ENCODE measurements around the gene C11orf24. TPM values are rescaled to one million over a fixed set of nuclear protein-coding genes. Genes with fewer than 3 reads are reported as not detected.

The C11orf24 gene
- polyA plus RNA-seq, 1 donor, result 24.2 TPM

DNA sequence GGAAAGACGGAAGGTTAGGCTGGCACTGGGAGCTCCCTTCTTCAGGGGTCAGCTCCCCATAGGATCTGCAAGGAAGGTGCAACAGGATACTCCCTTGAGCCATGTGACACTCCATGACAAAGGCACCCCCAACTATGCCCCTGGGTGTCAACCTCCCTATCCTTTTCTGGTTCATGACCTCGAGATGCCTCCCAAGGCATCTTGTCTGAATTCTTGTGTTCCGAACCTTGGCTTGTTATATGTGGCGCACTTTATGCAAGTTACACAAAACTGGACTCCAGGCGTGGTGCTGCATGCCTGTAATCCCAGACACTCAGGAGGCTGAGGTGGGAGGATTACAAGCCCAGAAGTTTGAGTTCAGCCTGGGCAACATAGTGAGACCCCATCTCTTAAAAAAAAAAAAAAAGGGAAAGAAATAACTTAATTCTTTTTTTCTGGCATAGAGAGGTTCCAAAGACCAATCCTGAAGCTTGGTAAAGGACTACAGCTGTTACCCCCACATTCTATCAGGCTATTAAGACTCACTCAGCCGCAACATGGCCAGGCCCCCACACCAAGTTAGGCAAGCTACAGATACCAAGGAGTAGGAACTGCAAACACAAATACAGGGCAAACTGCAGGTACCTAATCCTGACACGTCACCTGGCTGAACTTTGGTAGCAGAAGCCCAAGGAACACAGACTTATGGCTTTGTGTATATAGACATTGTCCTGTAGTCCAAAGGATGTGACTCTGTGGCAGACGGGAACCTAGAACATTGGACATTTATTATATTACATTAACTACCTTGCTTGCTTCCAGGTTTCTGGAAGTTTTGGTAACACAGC lies 1.4 kb downstream of the C11orf24 start:
- no peak for DNase-seq (ENCODE audit: low read depth)

DNA sequence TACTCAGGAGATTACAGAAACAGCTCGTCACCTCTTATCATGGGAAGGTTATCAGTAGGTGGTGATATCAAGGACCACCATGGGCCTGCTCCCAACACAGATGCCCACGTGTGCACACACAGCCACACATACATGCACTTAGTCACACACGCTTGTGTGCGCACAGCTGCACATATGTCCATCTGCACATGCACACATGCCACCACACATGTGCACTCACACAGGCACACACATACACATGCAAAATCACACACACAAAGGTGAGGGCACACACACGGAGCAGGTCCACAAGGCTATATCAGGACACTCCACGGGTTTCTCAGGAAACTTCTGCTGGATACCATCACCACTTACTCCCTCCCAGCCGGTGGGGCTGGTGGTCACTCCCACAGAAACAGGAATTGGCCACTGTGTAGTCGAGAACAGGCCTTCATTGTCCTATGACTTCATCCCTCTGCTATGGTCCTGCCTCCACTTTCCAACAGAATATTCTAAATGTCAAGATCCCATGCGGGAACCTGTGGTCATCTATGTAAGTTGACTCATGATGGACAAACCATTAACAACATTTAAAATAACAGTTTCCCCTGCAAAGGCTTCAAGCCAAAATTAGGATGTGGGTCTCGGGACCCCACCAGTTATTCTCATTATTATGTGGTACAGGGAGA lies 2.2 kb downstream of the C11orf24 start:
- DNase-seq (ENCODE audit: low read depth), result no peak

DNA sequence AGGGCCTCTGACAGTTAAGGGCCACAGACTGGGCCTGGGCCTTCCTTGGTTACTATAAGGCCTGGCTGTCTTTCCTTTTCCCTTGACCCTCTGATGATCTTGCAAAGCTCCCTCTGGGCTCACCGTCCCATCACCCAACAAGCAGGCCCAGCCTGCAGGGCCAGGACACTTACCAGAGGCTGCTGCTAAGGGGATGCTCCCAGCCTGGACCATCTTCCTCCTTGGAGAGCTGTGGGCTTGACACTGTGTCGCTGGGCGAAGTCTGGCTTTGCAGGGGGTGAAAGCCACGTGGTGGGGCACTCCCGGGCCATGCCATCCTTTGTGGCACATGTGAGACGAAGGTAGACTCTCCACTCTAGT lies 3.9 kb downstream of the C11orf24 start:
- no peak for DNase-seq (ENCODE audit: low read depth)

DNA sequence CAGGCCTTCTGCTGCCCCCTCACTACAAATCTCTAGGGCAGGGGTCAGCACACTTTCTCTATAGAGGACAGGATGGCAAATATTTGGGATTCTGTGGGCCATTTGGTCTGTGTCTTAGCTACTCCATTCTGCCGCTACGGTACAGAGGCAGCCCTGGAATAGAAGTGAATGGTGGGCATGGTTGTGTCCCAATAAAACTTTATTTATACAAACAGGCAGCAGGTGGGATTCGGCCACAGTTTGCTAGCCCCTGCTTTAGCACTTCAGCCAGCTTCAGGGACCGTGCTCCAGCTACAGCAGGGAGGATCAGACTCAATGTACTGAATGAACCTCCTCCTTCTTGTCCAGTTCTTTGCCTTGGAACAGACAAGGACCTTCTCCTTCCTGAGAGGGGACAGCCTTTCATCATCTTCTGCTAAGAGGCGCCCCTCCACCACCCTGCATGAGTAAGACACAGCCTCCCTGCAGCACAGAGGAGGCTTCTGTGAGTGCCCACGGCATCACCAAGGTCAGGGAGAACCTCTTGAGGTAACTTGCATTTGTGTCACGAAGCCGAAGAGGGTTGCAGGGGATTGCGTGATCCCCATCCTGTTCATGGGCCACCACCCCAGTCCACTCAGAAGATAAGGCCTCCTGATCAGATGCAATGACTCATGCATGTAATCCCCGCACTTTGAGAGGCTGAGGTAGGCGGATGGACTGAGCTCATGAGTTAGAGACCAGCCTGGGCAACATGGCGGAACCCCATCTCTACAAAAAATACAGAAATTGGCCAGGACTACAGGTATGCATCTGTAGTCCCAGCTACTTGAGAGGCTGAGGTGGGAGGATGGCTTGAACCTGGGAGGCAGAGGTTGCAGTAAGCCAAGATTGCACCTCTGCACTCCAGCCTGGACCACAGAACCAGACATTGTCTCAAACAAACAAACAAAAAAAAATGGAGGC lies 4.6 kb downstream of the C11orf24 start:
- no peak for DNase-seq (ENCODE audit: low read depth)

DNA sequence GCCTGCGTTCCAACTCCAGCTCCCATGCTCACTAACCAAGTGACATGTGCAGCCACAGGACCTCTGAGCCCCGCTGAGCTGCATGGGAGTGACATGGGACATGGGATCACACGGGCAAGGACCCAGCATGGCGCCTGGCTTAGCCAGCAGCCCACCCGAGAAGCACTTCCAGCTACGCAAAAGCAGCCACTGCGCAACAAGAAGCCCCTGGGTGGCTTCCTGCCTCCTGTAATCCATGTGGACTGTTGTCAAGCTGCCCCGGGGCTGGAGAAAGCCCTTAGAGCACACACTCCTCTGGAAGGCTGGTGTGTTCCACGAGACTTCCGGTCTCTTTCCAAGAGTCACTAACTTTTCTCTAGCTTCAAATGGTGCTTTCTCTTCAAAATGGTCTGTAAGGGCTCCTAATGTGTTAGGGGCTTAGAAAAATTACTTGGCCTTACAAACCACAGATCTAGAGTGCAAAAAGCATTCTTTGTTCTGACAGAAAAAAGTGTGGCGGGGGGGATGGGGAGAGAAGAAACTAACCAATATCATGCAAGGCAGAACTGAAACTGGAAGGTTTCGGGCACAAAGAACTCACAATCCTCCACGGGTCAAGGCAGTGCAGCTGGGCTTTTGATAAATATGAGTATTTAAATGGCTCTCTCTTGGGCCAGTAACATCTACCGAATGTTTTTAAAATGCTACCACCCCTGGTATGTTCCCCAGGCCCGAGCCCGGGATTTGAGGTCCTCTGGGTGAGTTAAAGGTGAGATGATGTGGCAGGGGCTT lies 5.5 kb downstream of the C11orf24 start:
- no peak for DNase-seq (ENCODE audit: low read depth)

DNA sequence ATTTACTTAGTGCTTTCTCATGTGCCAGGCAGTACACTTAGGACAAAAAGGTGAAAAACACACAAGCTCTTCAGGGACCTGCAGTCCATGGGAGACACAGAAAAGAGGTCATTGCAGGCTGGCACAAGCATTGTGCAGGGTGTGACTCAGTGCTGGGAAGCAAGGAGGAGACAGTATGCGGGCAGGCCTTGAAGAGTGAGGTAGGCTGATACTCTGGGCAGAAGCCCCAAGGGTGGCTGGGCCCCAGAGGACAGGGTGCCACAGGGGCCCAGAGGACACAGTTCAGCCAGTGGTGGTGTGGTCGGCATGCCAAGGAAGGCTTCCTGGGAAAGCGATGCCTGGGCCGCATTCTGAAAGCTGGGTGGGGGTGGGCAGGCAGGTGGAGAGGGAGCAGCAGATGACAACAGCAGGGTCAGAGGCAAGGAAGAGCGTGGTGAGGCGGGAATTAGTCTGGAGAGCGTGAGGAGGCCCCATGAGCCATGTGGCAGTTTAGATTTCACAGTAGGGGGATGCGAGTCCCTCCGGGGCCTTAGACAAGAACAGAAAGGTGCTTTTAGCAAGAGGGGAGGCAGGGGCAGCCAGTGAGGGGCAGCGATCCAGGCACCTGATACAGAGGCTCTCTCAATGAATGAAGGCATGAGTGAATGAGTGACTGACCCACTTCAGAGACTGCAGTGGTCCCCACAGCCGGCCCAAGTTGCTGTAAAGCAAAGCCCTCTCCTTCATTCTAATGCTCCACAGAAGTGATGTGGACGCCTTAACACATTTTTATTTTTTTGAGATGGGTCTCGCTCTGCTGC lies 6.8 kb downstream of the C11orf24 start:
- DNase-seq (ENCODE audit: low read depth), result no peak

DNA sequence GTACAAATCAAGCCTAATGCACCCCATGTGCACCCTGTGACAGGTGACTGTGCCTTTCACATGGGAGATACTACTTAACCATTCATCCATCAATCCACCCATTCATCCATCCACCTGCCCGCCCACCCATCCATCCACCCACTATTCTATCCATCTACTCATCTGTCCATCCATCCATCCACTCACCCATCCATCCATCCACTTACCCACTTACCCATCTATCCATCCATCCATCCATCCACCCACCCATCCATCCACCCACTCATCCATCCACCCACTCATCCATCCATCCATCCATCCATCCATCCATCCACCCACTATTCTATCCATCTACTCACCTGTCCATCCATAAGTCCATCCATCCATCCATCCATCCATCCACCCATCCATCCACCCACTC lies 7.5 kb downstream of the C11orf24 start:
- no peak for DNase-seq (ENCODE audit: low read depth)

DNA sequence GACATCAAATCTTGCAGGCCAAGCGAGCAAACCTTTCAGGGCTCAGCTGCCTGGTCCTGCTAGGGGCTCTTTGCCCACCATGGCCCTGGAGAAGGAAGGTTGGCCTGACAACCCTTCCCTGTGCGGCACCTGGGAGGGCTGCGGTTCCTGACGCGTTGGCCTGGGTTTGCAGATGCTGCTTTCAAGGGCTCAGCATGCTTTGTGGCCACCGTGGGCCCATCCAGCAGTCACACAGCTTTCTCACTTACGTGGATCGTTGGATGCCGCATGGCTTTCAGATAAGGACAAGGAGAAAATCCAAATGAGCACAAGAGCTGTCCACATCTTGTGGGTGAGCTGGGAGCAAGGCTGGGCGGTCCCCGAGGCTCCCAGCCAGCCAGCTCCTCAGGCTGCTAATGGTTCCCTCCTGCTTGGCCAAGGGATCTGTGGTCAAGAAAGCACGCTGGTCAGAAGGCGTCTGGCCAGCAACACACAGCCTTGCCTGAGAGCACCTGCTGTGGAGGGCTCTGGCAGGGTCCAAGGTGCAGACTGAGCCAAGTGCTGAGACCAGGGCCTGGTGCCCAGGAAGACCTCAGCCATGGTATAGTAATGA lies 8.2 kb downstream of the C11orf24 start:
- no peak for DNase-seq (ENCODE audit: low read depth)

DNA sequence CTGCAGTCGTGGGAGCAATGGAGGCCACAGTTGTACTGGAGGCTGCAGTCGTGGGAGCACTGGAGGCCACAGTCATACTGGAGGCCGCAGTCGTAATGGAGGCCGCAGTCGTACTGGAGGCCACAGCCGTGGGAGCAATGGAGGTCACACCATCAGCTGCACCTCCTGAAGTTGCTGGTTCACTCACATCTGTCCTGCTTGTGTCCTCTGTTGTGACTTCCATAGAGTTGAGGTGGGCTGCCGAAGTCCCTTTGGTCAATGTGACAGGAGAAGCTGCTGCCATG lies 9.3 kb downstream of the C11orf24 start:
- DNase-seq (ENCODE audit: low read depth), result no peak

DNA sequence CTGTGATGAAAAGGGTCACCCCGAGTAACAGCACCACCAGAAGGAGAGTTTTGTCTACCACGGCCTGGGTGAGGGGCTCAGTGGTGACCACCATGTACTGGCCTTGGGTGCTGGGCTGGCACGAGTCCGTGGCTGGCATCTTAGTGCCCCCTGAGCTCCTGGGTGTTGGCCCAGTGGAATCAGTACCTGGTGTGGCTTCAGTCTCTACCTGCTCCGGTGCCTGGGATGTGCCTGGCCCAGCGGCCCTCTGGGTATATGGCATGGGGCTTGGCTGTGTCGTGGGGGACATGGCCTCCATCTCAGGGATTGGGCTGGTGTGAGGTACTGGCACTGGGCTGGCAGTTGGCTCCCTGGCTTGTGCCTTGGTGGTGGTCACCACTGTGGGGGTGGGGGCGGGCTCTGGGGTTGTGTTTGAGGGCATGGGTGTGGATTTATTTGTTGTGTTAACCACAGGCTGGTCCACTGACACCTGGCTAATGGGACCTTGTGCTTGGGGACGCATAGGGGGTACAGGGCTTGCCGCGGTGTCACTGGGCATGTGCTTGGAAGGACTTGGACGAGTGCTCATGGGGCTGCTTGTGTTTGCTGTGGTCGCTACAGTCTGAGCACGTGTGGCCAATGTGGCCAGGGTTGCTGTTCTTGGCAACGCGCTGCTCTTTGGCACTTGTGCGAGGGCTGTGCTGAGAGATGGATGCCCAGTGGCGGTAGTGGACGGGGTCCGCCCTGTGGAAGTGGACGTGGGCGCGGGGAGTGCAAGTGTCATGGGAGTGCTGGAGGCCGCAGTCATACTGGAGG lies 9.8 kb downstream of the C11orf24 start:
- no peak for DNase-seq (ENCODE audit: low read depth)

DNA sequence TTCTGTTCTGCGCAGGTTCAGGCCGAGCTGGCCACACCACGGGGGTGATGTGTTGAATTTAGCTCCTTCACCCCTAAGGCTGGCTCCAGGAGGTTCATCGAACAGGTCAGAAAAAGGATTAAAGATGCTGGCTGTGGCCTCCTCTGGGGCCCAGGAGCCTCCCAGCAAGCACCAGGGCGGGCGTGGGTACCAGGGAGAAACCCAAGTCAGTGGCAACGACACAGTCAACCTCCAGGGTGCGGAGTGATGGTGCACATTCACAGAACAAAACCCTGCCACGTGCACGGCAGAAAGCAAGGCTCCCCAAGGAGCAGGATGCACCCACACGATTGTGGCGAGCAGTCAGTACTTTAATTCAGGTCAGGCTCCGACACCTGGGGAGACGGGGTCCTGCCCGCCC lies 10.8 kb downstream of the C11orf24 start:
- no peak for DNase-seq (ENCODE audit: low read depth)

DNA sequence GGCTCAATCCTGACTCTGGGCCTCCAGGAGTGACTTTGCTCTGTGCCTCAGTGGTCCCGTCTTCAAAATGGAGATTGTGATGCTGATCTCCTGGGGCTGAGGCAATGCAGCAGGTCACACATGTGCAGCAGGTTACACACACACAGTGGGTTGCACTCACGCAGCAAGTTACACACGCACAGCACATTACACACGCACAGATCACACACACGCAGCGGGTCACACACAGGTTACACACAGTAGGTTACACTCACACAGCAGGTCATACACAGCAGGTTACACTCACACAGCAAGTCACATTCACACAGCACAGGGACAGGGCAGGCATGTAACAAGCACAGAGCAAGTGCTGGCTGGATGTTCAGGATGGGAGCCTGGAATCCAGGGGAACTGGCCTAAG lies 11.3 kb downstream of the C11orf24 start:
- no peak for DNase-seq (ENCODE audit: low read depth)

DNA sequence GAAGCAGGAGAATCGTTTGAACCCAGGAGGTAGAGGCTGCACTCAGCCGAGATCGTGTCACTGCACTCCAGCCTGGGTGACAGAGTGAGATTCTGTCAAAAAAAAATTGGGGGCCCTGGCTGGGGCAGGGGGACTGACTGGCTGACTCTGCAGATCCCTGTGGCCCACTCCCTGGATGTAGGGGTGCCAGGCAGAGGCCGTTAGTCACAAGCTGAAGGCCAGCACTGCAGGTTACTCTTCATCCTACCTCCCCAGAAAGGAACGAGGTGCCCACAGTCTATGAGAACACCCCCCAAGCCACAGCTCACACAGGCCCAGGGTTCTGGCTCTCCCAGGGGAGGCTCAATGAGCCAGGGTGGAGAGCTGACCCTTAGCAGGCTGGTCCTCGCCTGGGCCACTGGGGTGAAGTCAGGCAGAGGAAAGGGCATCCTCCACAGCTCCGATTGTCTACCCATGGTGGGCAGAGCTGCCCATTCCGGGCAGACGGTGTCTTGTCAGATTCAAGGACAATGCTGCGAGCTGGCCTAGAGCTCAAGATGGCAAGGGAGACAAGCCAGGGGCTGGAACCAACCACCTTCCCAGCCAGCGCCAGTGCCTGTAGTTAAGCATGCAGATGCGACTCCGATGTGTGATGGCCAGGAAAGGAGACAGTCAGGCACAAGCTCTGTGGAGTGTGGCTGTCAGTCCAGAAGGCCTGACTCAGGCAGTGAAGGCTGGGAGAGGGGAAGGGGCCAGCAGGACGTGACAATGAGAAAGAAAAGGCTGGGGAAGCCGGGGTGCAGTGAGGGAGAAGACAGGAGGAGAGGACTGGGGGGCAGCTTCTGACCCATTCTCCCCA lies 12.4 kb downstream of the C11orf24 start:
- no peak for DNase-seq (ENCODE audit: low read depth)

DNA sequence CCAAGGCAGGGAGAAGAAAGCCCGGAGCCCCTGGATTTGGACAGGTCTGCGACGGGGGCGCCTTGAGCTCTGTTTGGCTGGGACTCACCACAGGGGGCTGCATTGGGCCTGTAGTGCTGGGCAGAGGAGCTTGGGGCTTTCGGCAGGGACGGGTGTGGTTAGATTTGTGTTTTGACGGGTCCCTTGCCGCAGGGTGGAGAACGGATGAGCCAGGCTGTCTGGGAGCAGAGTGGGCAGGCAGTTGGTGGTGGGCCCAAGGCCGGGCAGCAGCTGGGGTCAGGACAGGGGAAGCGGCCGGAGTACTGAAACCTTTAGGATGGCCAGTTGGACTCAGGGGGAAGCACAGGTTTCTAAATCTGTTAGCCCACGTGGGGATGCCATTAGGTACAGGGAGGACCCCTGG lies 13.4 kb downstream of the C11orf24 start:
- DNase-seq (ENCODE audit: low read depth), result no peak

DNA sequence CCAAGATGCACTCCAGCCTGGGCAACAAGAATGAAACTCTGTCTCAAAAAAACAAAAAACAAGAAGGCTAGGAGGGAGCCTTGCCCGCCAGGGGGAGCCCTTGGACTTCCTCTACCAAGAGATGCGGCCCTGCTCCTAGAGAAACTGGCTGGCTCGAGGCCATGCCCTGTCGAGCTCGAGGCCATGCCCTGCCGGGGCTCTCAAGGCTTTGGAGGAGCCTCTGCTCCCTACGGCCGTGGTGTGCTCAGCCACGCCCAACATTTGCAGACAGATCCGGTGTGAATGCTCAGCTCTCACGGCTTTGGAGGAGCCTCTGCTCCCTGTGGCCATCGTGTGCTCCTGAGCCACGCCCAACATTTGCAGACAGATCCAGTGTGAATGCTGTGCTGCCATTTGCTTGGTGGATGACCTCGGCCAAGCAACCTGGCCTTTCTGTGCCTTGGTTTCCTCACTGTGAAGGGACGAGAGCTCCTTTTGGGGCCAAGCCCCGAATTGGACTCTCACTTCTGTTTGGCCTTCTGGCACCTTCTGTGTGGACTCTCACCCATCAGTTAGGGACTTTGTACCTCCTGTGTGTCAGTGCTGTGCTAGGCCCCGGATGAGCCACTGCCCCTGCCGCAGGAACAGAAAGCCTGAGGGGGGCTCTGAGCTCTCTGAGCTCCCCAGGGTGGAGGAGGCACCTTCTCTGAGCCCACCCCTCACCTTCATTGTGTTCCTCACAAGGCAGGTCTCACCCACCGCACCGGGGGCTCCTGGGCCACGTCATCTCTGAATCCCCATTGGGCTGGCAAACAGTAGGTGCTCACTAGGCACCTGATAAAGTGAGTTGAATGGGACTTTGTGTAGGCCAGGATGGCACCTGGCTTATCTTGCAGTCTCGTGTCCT lies 14.1 kb downstream of the C11orf24 start:
- peak; percentile 54 for DNase-seq (ENCODE audit: low read depth)

DNA sequence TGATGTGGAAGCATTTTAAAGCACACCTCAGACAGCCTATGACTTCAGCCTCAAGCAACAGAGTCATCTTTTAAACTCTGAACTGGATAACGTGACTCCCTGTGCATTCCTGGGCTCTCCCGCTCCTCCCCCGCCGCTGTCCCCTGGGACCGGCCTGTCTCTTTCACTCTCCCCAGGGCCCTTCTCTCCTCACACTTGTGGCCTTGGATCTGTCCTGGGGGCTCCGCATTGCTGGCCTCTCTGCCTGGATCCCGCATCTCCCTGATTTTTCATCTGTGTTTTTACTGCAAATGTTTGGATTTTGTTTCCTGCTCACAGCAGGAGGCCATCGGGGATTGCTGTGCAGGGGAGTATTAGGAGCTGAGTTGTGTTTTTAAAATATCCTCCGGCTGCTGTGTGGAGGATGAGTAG lies 15.4 kb downstream of the C11orf24 start:
- no peak for DNase-seq (ENCODE audit: low read depth)

DNA sequence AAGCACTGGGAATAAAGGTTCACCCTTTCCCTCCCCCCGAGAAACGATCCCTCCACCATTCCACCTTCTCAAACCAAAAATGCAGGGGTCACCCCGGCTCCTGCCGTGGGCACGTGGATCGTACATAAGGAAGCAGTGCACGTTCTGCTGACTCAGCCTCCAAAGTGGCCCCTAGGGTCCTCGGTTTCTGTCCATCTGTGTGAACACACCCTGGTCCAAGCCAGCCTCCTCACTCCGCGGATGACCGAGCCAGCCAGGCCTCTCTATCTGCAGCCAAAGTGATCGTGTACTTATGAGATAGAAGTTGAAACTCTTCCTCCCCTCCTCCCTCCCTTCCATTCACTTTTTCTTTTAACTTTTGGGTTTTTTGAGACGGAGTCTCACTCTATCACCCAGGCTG lies 16.2 kb downstream of the C11orf24 start:
- no peak for DNase-seq (ENCODE audit: low read depth)

DNA sequence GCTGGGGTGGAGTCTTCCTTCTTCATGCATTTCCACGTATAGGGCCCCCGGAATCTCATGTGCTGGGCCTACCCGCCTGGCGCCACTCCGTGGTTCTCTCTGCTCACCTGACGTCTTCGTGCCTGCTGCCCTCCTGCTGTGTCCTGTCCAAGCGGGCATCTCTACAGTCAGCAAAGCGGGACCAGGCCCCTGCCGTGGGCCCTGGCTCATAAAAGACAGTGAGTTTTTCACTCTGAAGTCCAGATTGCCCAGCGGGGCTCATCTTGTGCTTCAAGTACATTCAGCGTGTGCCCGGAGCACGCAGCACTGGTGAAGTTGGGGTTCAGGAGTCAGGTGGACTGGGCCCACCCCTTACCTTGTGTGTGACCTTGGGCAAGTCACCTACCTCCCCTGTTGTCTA lies 17.4 kb downstream of the C11orf24 start:
- DNase-seq (ENCODE audit: low read depth), result no peak

Measured in forelimb muscle (tissue), 1 donor.